GM12865 (cell line): ENCODE results near the gene EPHB2.
"Not testable (repeated sequence)": the region's sequence is repeated elsewhere in the genome, so short reads cannot be mapped to it uniquely, and the experiment has no call there.

Experiments
- DNase-seq: peaks from one replicate; pipeline ENCODE4 v3.0.0; 2010; ENCODE audit warnings: low read depth
- H3K4me3 ChIP-seq: 2 replicates; pipeline ENCODE4 v1.5.1; 2011; ENCODE audit warnings: mild to moderate bottlenecking, low read depth, low read length, control low read depth
- CTCF ChIP-seq: IDR thresholded peaks from 2 replicates; pipeline ENCODE4 v1.5.1; 2011; ENCODE audit warnings: low read length, control low read depth, low read depth, inconsistent platforms; ENCODE audit not compliant: insufficient read depth; ENCODE audit errors: missing control alignments

EPHB2 gene

DNA sequence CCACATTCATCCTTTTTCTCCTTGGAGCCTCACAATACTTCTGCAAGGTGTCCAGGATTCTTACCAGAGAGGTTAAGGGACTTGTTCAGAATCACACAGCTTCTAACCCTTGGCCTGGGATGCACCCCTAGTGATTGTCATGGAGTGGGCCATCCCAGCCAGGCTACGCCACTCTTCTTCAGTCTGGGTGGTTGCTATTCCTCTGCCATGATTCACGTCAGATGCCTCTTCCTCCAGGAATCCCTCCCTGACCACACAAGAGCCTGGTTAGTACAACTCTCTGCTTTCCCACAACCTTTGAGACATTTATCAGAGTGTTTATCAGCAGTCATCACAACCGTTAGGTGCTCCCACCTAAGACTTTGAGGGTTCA, 121.8 kb downstream of the EPHB2 start:
- no peak for TF ChIP-seq CTCF
- H3K4me3 ChIP-seq = no peak overlapping the region
- no peak for DNase-seq

GRCh38 chr1:22833699-22834098, 123.1 kb downstream of the EPHB2 start:
- no peak for TF ChIP-seq CTCF
- no peak for DNase-seq
- no peak overlapping the region for H3K4me3 ChIP-seq

- not testable (repeated sequence) for DNase-seq, H3K4me3 ChIP-seq
These were observed 123.8 kb downstream of the EPHB2 start for GRCh38 chr1:22834420-22834819.

DNA sequence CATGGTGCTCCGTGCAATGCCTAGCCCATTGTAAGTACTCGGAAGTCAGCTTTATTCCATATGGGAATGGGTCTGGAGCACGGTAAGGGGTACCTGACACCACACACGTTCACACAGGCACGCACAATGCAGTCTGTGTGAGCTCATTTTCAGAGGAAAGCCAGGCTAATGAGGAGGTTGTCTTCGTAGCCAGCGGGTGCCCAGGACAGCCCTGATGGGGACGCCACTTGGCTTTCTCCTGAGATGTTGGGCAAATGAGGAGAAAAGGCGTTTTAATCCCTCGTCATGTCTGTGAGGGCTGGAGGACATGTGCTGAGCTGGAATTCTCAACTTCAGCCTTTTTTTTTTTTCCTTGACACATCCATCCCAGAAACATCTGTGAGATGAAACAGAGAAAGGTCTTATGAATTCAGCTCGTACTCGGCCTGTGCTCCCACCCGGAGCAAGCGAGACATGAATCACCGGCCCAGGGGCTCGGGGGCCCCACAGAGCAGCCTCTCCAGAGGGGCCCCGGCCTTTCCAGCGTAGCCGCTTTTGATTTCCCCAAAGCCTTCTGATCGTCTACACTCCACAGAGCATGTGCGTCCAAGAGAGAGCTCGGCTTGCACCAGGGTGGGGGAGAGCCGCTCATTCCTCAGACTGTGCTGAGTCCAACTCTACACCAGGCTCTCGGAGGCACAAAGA, 125.1 kb downstream of the EPHB2 start:
- no peak for DNase-seq
- H3K4me3 ChIP-seq = no peak overlapping the region
- TF ChIP-seq CTCF = no peak

DNA sequence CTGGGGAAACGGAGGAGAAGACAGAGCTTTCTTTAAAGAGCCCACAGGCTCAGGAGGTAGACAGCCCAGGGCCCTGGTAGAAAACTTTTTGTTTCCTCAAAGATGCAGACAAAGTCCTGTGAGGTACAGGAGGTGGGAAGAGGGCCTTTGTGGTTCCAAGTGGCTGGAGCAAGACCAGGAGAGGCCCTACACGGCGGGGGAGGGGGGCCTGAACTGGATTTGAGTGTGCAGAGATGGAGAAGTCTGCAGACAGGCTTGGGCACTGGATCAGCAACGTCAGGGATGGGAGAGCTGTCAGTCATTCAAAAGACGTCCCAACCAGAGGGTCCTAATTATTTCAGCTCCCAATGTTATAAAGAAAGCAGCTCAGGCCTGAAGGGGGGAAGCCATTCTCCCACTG, 126.2 kb downstream of the EPHB2 start:
- no peak overlapping the region for H3K4me3 ChIP-seq
- DNase-seq = no peak
- no peak for TF ChIP-seq CTCF

DNA sequence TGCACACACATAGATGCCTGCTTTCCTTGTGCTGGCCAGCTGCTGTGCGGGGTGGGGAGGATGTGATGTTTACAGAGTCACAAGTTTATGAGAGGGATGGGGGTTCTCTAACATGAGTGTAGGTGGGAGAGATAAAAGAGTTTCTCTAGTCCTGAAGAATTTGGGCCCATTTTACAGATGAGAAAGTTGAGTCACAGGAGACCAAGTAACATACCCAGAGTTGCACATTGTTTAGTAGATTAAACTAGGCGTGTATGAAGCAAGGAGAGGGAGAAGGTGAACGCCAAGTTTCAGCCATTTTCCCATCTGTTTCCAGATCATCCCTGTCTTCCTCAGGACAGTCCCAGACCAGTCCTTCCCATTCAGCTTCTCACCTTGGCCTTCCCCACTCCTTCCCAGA, 126.7 kb downstream of the EPHB2 start:
- DNase-seq = no peak
- no peak overlapping the region for H3K4me3 ChIP-seq
- no peak for TF ChIP-seq CTCF

DNA sequence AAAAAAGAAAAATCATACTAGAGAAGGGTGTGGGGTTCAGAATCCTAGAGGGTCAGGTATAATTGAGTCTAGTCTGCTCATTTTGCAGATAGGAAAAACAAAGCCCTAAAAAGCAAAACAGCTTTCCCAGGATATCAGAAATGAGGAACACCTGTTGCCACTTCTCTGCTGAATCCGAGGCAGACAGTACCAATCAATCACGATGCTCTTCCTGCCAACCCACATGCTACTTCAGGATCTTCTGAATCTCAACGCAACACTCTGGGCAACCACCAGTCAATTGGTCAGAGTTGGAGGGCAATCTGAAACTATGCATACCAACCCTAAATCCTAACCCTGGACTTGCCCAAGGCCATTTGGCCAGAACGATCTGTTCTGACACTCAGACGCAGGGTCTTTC, 128.3 kb downstream of the EPHB2 start:
- no peak overlapping the region for H3K4me3 ChIP-seq
- DNase-seq = no peak
- TF ChIP-seq CTCF = no peak
